NCI-H2171 (cell line): Measurements from ENCODE around the gene RNF208.
A peak's percentile ranks its signal among the peaks of the same experiment; 100 is the strongest.

Source experiments
- DNase-seq: peaks from one replicate; lab custom pipeline; 2025; lab: John Stamatoyannopoulos, UW

RNF208 gene

DNA sequence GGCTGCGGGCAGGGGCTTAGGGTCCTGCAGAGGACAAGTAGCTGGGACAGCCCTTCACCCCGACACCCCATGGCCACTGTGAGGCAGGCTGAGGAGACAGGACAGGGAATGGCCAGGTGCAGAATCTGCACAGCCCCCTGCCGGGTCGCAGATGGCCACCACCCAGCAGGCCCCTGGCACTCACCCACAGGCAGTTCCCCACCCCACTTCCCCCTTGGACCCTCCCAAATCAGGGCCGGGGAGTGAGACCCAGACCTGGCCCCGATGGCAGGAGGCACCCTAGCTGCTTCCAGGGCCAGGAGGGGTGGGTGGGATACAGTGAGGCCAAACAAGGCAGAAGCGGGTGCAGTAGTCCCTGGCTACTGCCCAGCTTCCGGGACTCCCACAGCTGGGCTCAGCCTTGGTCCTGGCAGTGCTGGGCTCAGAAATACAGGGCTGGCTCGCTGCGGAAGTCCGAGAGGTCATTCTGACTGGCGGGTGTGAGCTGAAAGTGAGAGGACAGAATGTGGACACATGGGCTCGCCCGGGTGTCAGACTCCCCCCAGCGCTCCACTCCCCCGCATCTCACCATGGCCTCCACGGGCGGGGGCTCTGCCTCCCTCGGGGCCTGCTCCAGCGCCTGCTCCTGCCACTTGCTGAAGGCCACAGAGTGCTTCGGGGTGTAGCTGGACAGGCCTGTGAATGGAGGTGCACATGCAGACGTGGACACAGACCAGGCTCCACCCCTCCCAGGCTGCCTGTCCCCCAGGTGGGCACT is 30.2 kb downstream of the RNF208 start:
- no peak for DNase-seq

GRCh38 chr9:137191245-137191644 is 30.8 kb downstream of the RNF208 start:
- no peak for DNase-seq

DNA sequence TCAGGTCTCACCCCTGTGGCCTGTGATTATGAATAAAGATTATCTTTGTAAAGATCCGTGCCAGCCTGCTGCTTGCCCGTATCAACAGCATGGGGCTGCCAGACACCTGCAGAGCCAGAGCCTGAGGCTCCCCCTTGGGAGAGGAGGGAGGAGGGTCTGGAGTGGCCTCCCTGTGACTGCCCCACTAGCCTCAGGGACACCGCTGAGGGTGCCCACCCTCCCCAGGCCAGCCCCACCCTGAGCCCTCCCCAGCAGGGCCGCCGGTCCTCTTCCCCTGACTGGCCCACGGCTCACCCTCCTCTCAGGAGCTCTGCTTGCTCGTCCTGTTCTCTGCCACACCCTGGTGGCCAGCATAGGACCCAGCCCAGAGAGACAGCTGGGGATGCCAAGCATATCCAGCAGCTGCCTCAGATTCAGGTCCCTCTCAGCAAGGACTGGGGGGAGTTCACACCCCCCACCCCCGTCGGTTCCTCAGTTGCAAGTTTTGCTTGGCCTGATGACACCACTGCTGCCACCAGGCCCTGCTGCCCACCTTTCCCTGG is 31.7 kb downstream of the RNF208 start:
- no peak for DNase-seq

GRCh38 chr9:137189297-137190295 is 32.4 kb downstream of the RNF208 start:
- no peak for DNase-seq

DNA sequence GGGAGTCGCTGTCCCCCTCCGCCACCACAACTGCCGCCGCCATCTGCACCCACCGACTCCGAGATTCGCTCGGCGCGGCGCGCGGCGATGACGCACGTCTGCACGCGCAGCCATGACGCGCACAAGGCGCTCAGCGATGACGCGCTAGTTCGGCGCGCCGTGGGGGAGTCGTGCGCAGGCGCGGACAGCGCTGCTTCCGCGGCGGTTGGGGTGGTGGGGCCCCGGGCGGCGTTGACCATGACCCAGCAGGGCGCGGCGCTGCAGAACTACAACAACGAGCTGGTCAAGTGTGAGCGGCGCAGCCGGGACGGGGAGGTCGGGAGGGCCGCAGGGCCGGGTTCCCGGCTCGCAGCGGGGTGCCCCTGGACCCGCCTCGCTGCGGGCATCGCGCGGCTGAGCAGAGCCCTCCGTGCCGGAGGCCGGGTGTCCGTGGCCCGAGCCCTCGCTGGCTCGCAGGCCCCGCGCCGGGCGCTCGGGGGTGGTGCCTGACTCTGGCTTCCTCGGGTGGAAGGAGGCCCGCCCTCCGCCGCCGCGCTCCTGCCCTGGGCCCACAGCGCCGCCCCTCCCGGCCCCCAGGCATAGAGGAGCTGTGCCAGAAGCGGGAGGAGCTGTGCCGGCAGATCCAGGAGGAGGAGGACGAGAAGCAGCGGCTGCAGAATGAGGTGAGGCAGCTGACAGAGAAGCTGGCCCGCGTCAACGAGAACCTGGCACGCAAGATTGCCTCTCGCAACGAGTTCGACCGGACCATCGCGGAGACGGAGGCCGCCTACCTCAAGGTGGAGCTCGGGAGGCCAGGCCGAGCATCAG is 33.3 kb downstream of the RNF208 start, which contains the start of the genes ANAPC2 and SSNA1:
TSS of gene ANAPC2 (minus strand) at position 71 of the 807 bp plus-strand sequence. CDS start at position 43, 28 bp downstream.
TSS of gene SSNA1 (plus strand) at position 187 of the 807 bp plus-strand sequence. CDS start at position 238, 51 bp downstream.
- peak; percentile 97 for DNase-seq

- DNase-seq: no peak
These were observed 34.0 kb downstream of the RNF208 start for GRCh38 chr9:137188086-137188489.

- DNase-seq: no peak
These were observed 34.7 kb downstream of the RNF208 start for GRCh38 chr9:137187386-137187785.

GRCh38 chr9:137186385-137186784 is 35.7 kb downstream of the RNF208 start:
- no peak for DNase-seq

DNA sequence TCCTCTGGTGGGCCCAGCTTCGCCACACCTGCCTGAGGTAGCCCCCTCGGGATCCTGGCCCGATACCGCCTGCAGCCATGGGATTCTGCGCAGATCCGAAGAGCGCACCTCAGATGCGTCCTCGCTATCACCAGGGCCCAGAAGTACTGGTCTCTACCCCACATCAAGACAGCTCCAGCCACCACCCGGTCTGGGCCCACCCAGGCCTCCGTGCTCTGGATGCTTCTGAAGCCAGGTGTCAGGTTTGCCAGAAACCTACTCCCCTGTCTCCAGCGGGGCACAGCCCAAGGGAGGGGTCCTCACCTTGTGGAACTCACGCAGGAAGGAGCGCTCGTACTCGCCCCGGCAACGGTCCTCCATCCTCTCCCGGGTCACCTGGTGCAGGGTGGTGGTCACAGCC is 36.1 kb downstream of the RNF208 start:
- DNase-seq: no peak

DNA sequence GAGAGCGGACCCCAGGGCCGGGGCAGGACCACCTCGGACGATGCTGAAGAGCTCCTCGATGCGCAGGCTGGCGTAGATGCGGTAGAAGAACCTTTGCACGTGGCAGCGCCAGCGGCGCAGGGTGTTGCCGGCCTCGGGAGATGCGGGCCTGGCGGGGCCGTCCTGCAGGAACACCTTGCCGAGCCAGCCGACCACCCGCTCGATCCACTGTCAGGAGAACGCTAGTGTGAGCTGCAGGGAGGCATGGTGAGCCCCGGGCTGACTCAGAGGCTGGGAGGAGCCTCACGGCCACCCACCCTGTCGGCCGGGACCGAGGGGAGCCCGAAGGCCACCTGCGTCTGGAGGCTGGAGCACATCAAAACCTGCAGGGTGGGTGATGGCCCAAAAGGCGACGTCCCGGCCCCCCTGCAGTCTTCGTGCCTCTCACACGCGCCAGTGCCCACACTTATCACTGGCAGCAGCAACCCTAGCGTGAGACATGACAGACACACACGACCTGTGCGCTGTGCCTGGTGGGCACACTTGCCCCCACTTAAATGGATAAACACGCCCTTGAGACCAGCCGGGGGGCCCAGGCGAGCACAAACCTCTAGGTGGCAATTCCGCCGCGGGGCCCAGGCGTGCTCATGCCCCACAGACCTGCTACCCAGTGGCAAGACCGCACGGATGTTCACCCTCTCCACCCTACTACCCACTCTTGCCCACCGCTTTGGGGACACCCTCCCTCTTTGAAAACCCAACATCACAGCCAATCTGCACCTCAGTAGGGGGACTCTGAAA is 37.0 kb downstream of the RNF208 start:
- no peak for DNase-seq

DNA sequence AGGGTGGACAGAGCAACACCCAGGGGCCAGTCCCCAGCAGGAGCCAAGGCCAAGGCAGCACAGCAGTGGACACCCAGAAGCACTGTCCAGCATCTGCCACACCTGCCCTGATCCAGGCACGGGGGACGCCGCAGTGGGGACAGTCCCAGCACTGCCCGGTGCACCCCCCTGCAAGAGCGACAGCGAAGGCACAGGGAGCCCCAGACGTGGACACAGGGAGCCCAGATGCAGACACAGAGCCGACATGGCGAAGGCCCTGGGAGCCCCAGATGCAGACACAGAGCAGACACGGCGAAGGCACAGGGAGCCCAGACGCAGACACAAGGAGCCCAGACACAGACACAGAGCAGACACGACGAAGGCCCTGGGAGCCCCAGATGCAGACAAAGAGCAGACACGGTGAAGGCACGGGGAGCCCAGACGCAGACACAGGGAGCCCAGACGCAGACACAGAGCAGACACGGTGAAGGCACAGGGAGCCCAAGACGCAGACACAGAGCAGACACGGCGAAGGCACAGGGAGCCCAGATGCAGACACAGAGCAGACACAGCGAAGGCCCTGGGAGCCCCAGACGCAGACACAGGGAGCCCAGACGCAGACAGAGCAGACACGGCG is 38.0 kb downstream of the RNF208 start:
- no peak for DNase-seq

- no peak for DNase-seq
These were observed 39.2 kb downstream of the RNF208 start for GRCh38 chr9:137182836-137183235.

DNA sequence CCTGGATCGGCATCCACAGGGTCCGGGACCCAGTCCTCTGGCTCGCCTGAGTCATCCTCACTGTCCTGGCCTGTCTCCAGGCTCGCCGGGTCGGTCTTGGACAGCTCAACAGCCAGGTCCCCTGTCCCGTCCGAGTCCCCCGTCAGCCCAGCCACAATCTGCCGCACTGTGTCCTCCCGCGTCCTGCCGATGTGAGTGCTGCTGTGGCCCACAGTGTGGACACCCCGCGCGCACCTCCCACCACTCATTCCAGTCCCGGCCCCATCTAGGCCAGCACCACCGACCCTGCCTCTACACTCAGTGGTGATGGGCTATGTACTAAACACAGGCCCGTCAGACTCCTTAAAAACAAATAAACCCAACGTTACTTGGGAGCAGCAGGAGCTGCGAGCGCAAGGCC is 40.4 kb downstream of the RNF208 start:
- DNase-seq: no peak

DNA sequence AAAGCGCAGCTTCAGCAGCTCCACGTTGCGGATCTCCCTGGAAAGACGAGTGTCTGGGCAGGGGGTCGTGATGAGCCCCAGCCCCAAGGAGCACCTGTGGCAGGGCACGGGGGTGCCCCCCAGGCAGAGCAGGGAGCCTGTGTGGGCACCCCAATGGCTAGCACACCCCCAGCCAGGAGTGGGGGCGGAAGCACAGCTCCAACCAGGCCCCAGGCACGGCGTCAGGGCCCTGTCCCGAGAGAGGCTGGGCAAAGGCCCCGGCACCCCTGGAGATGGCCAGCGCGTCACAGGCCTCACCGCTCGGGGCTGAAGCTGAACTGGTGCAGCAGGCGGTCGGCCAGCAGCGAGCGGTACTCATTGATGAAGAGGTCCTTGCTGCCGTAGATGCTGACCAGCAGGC is 41.5 kb downstream of the RNF208 start:
- no peak for DNase-seq

GRCh38 chr9:137179761-137180160 is 42.3 kb downstream of the RNF208 start:
- no peak for DNase-seq

DNA sequence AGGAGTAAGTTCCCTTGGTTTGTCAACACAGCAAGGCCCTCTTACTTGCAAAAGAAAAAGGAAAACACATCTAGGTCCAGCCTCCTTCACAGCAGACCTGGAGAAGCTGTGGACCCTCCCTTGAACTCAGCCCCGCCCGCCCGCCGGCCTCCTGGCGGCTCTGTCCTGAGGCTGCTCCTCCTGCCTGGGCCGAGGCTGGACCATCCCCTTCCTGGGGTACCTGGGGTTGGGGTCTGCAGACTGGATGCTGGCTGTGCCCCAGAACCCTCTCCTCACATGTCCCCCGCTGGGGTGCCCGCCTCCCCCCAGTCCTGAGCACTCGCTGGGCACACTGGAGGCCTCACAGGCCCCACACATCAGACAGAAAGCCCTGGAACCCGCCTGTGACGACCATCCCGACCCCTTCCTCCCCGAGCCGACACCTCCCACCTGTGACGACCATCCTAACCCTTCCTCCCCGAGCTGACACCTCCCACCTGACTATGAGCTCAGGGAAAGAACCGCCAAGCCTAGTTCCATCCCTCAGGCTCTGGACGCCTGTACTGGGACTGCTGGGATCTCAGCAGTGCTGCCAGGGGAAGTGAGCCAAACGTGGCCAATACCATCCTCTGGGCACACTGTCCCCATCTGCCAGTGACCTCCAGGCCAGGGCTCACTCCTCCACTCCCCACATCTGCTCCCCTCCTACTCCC is 43.0 kb downstream of the RNF208 start:
- DNase-seq: no peak

GRCh38 chr9:137178201-137178938 is 43.7 kb downstream of the RNF208 start:
- no peak for DNase-seq

- DNase-seq: peak; percentile 17
These were observed 45.5 kb downstream of the RNF208 start for GRCh38 chr9:137176302-137177182.
